Neural crest cell (in vitro differentiated cells): ENCODE results near the gene TRIO. TPM values are rescaled to one million over a fixed set of nuclear protein-coding genes. Genes with fewer than 3 reads are reported as not detected.
A peak's percentile ranks its signal among the peaks of the same experiment; 100 is the strongest.

Source experiments
- DNase-seq: peaks from one replicate; pipeline ENCODE4 v3.0.0; 2021; ENCODE audit warnings: low read depth, mixed read lengths, low spot score
- H3K27ac Mint-ChIP-seq: one replicate; pipeline ENCODE4 v1.8.0; 2021; ENCODE audit warnings: mild to moderate bottlenecking, mixed read lengths; ENCODE audit not compliant: unreplicated experiment
- H3K27me3 Mint-ChIP-seq: 2 replicates; pipeline ENCODE4 v1.8.0; 2021; ENCODE audit warnings: low read depth, mild to moderate bottlenecking, mixed read lengths
- H3K36me3 Mint-ChIP-seq: 2 replicates; pipeline ENCODE4 v1.8.0; 2021; ENCODE audit warnings: low read depth, mild to moderate bottlenecking, mixed read lengths
- H3K4me1 Mint-ChIP-seq: 2 replicates; pipeline ENCODE4 v1.8.0; 2021; ENCODE audit warnings: mixed read lengths
- H3K4me3 Mint-ChIP-seq: one replicate; pipeline ENCODE4 v1.8.0; 2021; ENCODE audit warnings: mild to moderate bottlenecking, mixed read lengths
- H3K9me3 Mint-ChIP-seq: 2 replicates; pipeline ENCODE4 v1.8.0; 2021; ENCODE audit warnings: mixed read lengths
- total RNA-seq: library from RNA; stranded (reverse); gene quantifications from 2 replicates; pipeline ENCODE4 v1.2.1, GENCODE V29; 2021
- TF ChIP-seq, protein P1 (sequence below): fragments of 200-600 bp; sonication (generic); conservative IDR thresholded peaks from 2 replicates; pipeline ENCODE4 v1.5.0; 2021; ENCODE audit warnings: antibody characterized with exemption, mild to moderate bottlenecking

Gene TRIO
- total RNA-seq, 1 donor from 2014 or later, result 134 TPM

DNA sequence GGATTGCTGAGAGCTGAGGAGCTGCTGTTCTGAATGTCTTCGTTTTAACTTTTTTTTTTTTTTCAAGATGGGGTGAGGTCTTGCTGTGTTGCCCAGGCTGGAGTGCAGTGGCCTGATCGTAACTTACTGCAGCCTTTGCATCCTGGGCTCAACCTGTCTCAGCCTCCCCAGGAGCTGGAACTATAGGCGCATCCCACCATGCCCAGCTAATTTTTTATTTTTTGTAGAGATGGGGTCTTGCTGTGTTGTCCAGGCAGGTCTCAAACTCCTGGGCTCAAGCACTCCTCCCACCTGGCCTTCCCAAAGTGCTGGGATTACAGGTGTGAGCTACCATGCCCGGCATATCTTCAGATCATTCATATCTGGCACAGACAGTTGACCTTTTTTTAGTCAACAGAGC is 46.5 kb downstream of the TRIO start:
- TF ChIP-seq, protein P1, sequence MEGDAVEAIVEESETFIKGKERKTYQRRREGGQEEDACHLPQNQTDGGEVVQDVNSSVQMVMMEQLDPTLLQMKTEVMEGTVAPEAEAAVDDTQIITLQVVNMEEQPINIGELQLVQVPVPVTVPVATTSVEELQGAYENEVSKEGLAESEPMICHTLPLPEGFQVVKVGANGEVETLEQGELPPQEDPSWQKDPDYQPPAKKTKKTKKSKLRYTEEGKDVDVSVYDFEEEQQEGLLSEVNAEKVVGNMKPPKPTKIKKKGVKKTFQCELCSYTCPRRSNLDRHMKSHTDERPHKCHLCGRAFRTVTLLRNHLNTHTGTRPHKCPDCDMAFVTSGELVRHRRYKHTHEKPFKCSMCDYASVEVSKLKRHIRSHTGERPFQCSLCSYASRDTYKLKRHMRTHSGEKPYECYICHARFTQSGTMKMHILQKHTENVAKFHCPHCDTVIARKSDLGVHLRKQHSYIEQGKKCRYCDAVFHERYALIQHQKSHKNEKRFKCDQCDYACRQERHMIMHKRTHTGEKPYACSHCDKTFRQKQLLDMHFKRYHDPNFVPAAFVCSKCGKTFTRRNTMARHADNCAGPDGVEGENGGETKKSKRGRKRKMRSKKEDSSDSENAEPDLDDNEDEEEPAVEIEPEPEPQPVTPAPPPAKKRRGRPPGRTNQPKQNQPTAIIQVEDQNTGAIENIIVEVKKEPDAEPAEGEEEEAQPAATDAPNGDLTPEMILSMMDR, result no peak
- no peaks in the 10 kb centered on the region for H3K36me3 Mint-ChIP-seq
- peaks cover 34% of the 10 kb centered on the region for H3K4me1 Mint-ChIP-seq
- H3K4me3 Mint-ChIP-seq, result no peak overlapping the region
- H3K9me3 Mint-ChIP-seq, result no peaks in the 10 kb centered on the region
- H3K27me3 Mint-ChIP-seq, result no peaks in the 10 kb centered on the region
- DNase-seq, result no peak
- H3K27ac Mint-ChIP-seq, result no peak overlapping the region

DNA sequence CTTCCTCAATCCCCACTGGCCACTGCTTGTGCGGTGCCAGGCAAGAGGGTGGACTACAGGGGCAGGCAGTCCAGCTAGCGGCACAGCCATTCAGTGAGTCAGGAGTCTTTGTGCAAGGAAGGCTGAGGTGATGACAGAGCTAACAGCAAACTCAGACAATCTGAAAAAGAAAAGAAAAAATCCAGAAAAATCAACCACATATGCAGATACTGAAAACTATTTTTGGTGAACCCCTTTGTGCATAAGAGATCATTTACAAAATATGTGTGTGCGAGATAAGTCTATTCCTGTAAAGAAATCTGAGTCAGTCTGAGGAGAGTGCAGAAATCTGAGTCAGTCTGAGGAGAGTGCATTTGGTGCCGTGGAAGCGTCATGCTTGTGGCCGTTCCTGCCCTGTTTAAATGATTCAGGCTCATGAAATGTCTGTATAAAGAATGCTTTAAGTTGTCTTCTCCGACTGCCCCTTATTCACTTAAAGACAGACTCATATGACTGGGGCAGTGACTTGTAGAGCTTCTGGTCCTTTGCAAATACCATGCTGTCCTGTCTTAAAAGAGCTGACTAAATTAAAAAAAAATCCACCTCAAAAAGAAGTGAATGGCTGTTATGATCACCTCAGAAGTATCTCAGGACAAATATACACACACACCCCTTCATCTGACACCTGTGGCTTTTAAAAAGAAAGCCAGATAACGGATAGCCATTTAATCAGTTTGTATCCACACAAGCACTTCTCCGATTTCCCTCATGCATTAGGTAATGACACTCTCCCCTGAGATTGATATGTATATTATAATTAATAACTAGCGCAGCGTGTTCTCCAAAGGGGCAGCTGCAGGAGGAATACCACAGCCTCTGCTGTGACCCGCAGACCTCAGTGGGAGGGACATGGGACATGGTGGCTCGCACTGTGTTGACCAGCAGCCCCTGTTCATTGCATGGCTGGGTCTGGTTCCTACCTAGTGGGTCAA is 47.3 kb downstream of the TRIO start:
- TF ChIP-seq, protein P1, result no peak
- Mint-ChIP-seq H3K36me3 (no peaks in the 10 kb centered on the region), H3K9me3 (no peaks in the 10 kb centered on the region), H3K27ac (peak overlapping the region; percentile 9), H3K4me3 (no peak overlapping the region), H3K4me1 (peaks cover 35% of the 10 kb centered on the region), H3K27me3 (no peaks in the 10 kb centered on the region)
- no peak for DNase-seq

DNA sequence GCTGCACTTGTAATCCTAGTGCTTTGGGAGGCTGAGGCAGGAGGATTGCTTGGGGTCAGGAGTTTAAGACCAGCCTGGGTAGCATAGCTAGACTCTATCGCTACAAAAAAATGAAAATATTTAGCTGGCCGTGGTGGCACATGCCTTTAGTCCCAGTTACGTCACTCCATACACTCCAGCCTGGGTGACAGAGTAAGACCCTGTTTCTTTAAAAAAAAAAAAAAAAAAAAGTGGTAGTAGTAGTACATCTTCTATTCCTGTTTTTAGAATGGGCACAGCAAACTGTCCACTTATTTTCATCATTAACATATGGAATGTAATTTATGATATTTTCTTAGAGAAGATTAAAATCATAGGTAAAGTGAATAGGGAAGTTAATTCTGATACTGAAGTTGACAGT is 48.2 kb downstream of the TRIO start:
- DNase-seq, result no peak
- H3K9me3 Mint-ChIP-seq, result no peaks in the 10 kb centered on the region
- H3K27me3 Mint-ChIP-seq, result no peaks in the 10 kb centered on the region
- no peak overlapping the region for H3K27ac Mint-ChIP-seq
- no peak overlapping the region for H3K4me3 Mint-ChIP-seq
- TF ChIP-seq, protein P1, result no peak
- H3K36me3 Mint-ChIP-seq, result no peaks in the 10 kb centered on the region
- H3K4me1 Mint-ChIP-seq, result peaks cover 35% of the 10 kb centered on the region

DNA sequence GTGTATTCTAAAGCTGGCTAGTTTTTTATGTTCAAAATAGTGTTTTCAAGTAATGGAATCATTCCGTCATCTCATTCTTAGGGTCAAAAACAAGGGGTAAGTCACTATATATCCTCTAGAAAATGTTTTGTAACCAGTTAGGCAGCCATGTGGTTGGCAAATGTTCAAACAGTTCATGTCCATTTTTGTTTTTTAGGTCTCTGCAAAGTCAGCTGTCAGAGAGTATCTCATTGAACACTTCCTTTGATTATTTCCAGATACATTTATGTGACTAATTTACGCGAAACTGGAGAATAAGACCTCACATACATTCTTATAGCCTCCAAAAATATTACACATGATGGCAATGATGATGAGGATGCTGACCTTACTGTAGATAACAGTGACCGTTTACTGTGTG is 50.4 kb downstream of the TRIO start:
- H3K36me3 Mint-ChIP-seq, result no peaks in the 10 kb centered on the region
- TF ChIP-seq, protein P1, result no peak
- H3K4me1 Mint-ChIP-seq, result peaks cover 35% of the 10 kb centered on the region
- no peak overlapping the region for H3K27ac Mint-ChIP-seq
- no peaks in the 10 kb centered on the region for H3K27me3 Mint-ChIP-seq
- DNase-seq, result no peak
- H3K9me3 Mint-ChIP-seq, result no peaks in the 10 kb centered on the region
- H3K4me3 Mint-ChIP-seq, result no peak overlapping the region

DNA sequence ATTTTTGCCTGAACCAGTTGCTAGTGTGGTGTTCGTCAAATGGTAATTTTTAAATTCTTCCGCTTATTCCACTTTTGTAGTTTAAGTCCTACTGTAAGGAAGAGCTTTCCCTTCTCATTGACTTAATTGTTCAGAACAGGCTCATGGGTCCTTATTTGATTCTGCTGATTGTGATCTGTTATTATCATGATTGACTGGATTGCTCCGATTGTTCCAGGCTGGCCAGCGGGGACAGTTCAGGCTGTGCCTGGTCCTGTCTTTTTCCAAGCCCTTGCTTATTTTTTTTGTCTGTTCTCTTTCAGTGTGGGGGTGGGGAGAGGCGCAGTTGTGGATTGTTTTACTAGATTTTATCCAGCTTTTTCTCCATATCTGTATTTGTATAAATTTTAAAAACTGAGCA is 52.4 kb downstream of the TRIO start:
- TF ChIP-seq, protein P1, result no peak
- no peak for DNase-seq
- H3K27ac Mint-ChIP-seq, result no peak overlapping the region
- H3K27me3 Mint-ChIP-seq, result no peaks in the 10 kb centered on the region
- H3K36me3 Mint-ChIP-seq, result no peaks in the 10 kb centered on the region
- peaks cover 31% of the 10 kb centered on the region for H3K4me1 Mint-ChIP-seq
- no peaks in the 10 kb centered on the region for H3K9me3 Mint-ChIP-seq
- no peak overlapping the region for H3K4me3 Mint-ChIP-seq
